ENCODE measurements around the gene CERKL.

The CERKL gene

DNA sequence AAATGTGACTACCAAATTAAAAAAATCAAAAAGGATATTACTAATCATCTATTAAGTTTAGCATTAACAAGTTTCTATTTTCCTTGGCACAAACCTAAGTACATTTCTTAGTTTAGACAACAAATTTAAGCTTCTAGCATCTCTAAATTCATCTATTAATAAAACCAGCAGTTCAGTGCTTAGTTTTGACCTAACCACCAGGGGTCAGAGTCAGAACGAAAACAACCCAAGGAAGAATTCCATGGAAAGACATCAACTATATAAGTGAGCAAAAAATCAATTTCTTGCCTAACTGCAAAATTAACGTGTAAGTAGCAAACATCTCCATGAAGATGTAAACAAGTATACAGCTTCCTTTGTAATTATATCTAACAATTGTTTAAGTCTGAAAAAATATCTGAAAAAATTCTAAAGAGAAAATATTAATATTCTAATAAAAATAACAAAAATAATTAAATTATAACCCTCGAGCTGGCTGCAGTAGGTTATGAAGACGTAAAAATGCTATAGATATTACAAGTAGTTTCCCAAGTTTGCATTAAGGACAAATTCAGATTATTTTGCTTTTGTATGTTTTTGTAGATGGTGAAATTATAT, 83.7 kb downstream of the CERKL start:
- DNase-seq, result no peak

DNA sequence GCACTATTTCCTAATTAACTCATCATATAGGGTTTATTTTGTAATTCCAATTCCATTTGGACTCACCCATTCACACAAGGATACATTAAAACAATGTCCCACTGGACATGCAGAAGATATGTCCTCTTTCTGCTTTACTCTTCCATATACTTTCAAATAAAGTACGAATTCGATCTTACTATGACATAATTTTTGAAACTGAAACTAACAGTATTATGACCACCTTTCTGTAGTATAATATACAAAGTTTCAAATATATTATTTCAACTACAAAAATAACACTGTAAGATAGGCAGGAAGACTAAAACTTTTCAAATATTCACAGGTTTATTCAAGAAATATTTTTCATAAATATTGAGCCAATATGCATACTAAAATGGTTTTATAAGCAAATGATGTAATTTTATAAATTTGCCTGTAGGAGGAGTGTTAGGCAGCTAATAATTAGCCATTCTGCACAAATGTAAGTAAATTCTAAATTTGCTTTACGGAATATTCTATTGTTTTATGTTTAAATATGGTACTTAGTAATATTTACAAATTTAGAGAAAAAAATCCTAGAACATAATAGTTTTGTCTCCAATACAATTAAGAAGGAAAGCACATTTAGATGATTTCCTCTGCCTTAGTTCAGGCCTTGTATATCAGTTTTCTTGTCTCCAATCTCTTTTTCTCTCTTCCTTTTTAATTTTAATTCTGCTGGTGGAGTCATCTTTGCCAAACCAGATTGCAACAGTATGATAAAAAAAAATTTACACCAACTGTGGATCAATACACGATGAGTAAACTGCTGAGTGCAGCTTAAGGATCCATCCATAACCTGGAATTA, 85.9 kb downstream of the CERKL start:
- DNase-seq, result no peak

DNA sequence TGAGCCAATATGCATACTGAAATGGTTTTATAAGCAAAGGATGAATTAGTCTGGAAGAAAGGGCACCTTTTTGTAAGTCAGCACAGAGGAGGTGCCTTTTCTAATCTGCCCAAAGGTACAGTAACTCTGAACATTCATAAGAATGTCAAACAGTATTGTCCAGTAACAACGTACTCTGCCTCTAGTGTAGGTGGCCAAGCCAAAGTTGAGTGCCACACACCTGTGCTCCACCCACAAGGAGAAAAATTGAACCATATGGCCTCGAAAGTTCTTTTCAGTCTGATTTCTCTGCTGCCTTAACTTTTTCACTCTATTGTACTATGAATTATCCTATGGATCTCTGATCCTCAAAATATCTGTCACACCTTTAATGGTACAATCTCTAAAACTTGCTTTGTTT, 86.8 kb downstream of the CERKL start:
- no peak for DNase-seq

DNA sequence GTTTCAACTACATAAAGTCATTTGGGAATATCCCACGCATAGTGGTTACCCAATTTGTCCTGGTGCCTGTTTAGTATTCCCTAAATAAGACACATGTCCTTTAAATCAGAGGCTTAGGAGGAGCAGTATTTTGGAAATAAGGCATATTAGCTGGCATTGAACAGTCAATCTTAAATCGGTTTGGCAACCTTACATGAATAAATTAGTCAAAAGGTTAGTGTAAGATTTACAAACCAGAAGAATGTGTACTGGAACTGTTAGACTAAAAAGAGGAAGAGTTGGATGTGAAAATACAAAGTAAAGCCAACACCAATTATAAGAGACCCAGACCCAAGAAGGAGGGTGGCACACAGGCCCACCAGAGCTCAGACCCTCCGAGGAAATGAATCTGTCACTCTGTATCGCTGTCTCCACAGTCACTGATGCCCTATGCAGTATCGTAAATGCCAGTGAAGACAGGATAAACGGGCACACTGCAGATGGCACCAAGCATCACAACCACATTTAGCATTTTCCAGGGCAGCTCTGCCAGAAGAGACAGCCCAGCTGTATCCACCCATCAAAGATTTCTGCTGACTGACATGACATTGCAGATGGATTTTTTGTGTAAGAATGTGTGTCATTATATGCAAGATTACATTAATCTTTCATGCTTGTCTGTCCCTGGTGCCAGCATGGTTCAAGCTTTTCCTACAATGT, 90.4 kb downstream of the CERKL start:
- DNase-seq, result no peak

DNA sequence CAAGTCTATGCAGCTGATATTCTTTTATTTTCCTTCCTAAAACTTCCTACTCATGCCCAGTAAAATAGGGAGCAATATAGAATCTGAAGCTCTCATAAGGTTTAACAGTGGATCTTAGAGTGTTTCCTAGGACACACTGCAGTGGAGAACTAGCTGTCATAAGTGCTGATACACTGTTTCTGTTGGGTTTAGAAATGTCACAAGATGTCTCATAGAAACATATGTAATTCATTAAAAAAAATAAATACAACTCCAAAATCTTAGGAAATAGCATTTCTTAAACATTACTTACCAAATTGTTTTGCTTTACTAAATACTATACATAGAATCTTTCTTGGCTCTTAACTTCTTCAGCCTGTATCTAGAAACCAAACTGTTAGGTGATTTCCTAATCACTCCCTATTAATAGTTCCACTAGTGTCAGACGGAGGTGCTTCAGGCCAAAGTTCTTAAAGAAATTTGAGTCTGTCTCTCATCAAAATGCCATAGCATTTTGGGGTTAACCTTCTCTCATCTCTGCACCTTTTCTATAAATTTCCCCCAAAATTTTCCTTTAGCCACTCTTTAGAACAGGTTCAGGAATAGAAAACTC, 93.7 kb downstream of the CERKL start:
- no peak for DNase-seq

DNA sequence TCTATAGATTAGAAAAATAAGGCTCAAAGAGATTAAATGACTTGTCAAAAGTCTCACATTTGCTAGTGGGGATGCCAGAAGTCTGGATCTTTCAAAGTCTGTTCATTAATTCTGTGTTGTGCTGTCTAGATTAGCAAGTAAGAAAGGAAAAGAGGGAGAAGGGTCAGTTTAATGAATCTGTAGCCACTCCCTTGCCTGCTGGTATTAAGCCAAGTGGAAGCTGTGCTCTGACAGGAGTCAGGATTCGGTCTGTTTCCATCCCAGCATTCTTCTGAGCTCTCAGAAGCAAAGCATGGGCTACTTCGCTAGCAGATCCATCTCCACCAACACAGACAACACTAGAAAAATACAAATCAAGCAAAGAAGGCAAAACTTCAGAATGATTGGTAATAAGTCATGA, 98.5 kb downstream of the CERKL start:
- DNase-seq, result no peak

DNA sequence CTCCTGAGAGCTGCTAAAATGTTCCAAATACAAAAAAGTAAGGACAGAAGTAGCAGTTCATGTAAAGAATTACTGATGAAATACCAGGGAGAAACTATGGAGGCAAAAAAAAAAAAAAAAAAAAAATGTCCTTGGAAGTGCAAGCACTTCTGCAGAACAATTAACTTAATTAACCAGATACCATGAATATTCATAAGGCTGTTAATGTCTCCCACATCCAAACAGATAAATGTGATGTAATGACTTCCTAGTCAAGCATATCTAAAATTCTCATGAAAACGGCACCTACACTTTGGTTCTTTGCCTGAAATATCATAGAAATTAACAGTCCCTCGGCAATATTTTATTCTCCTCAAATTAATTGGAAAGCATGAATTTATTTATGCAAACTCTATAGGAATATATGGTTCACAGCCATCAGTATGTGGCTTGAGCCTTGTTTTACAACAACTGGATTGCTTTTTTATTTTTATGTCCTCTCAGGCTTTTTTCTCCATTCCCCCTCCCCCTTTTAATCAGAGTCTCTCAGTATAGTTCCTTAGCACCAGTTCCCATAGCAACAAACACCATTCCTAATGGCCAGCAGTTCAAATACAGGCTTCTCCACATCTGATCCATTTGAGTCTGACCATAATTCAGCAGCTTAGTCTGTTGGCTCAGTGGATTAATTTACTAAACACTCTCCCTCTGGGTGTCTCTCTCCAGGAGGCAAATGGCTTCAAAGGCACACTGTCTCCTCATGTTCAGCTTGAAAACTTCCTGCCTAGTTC, 102.7 kb downstream of the CERKL start:
- DNase-seq, result no peak

DNA sequence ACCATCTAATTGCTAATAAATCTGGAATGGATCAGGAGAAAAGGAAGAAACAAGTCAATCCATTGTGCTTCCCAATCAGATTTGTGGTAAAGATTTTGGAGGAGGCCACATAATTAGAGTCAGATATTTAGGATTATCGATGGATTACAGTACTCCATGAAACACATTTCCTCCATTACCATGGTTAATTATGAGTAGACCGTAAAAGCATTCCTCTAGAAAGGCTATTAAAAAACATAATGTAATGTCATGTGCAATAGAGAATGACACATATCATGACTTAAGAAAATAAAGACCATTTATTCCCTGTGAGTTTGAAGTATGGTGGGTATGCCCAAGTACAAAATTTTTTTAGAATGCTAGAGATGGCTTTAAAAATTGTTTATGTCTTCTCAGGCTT, 103.7 kb downstream of the CERKL start:
- DNase-seq, result no peak

DNA sequence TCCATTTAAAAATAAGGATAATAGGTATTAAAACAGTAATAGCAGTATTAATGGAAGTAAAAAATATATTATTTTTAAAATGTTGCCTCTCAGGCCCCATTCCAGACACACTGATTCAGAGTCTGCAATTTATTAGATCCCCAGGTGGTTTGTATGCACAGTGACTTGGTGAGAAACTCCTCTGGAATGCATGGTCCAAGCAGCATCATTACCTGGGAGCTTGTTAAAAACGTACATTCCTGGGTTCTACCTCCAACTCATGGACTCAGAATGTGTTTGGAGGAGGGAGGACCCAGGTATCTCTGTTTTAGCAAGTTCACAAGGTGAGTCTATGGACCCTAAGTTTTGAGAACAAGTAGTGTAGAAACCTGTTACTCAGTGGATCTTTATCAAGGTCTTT, 104.1 kb downstream of the CERKL start:
- no peak for DNase-seq

DNA sequence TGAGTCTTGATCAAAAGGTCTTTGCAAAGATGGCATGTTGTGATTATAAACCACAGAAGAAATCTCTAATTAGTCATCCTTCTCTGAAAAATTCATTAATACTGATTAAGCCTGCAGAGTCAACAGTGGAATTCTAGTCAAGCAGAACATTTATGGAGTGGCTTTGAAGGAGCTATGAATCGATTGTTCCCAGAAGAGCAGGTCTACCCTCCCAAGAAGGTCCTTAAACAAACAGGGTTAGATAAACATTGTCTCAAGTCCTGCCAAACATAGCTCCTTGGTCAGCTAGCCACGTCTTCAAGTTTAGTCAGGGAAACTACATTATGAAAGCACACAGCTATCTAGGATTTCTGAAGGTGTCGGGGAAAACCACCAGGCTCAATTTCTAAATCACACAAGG, 110.8 kb downstream of the CERKL start:
- no peak for DNase-seq

DNA sequence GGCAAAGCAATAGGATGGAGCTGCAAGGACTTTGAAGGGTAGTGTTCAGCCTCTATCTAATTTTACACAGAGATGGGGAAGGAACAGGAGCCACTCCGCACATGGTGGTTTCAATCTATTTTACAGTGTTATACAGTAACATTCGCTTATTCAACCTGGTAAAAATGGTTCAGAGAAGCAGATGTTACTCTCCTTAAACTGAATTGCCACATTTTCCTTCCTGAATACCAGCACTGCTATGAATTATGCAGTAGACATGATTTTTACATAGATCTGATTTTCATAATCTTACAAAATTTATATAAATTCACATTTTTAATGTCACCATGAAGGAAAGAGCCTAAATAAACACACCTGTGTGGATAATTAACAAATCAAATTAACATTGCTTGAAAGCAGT, 114.7 kb downstream of the CERKL start:
- DNase-seq, result no peak

DNA sequence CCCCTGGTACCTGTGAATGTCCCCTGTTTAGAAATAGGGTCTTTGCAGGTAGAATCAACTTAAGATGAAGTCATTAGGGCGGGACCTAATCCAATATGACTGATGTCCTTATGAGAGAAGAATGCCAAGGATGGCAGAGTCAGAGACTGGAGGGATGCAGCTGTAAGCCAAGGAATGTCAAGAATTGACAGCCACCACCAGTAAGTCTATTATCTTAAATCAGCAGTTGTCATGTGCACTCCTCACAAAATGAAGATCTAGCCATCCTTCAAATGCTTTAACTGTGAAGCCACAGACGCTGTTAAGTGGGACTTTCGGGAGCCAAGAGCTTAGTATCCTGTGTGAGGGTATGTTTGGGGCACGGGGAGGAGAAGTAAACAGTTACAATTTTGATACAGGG, 116.5 kb downstream of the CERKL start:
- DNase-seq, result no peak

DNA sequence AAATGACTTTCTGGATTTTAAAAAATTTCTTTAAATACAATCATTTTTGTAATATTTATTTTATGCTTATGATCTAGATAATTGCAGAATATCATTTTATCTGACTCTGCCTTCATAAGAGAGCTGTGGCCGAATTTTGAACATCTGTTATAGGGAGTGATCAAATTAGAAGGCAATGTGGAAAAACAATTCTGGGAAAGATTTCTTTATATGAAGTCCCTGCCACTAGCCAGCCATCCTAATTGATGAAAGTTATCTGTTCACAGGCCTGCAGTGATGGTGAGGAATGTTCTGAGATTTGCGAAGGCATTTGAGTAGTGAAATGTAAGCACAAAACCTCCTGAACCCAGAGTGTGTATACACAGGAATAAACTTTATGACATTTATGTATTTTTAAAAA, 120.2 kb downstream of the CERKL start:
- DNase-seq, result no peak

DNA sequence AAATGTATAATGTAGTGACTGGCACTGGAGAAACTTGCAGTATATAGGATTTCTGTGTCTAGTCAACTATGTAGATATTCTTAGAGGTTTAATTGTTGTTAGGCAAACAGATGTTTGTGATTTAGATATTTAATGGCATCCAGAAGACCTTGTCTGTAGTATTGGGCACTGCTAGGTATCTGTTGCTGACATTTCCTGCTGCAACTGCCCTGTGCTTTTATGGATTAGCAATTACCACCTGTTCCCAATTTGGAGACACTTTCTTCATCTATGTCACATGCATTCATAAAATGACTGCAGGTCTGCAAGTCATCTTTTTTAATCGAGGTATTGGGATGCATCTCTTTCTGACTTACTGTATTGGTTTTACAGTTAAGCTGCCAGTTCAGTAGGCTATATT, 128.5 kb downstream of the CERKL start:
- no peak for DNase-seq

DNA sequence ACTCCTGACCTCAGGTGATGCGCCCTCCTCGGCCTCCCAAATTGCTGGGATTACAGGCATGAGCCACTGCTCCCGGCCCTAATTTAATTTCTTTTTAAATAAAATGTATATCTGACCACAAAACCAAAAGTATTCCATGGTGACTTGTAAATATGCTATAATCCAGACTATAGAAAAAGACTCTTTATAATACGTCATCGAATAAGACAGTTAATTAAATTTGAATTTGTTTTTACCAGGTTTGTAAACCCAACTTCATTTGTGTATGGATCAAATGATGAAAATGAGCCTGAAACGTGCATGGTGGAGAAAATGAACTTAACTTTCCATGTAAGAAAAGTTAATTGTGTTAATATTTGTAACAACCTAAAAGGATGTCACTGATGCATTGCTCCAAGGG, 129.8 kb downstream of the CERKL start:
- no peak for DNase-seq

DNA sequence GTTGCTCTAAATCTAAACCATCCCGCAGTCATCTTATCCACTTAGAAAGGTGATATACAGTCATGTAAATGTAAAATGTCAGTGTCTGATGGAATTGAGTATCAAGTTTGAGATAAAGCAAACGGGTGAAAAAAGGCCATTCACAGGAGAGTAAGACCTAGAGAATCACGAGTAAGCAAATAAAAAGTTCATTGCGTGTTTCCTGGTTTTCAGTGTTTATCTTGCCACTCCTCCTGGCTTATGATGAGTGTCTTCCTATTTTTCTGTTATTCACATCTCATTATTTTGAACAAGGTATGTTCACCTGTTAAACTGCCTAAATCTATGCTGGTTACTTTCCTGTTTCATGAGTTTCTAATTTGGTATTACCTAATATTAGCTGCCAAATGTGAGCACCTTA, 130.9 kb downstream of the CERKL start:
- DNase-seq, result no peak

DNA sequence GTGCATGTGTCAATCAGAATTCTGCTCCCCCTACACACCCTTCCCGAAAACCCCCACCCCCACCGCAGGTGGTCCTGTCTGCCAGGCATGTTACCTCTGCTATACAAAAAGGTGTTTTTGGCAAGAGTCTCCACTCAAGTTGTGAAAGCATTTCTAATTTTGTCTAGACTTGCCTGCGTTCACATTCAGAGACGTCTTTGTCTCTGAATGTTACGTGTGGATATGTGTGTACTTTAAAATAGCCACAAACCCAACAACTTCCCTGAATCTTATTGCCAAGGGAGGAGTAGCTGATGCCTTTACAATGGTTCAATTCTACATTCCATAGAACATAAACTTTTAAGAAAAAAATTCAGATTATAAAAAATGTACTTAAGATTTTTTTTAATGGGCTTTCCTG, 133.1 kb downstream of the CERKL start:
- no peak for DNase-seq

DNA sequence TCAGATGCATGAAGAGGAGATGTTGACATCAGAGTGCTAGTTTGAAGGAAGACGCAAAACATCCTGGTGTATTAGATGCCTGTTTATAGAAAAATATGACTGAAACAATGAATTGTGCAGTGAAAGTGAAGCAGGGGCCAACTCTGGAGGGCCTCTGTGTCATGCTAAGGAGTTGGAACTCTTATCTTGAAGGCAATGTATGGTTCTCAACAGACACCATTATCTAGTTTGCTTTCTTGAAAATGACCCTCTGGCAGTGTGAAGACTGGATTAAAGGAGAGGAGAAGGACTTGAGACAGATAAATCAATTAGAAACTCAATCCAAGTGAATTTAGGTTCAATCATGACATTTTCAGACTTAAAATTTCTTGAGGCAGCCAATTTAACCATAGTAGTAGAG, 136.7 kb downstream of the CERKL start:
- DNase-seq, result no peak

DNA sequence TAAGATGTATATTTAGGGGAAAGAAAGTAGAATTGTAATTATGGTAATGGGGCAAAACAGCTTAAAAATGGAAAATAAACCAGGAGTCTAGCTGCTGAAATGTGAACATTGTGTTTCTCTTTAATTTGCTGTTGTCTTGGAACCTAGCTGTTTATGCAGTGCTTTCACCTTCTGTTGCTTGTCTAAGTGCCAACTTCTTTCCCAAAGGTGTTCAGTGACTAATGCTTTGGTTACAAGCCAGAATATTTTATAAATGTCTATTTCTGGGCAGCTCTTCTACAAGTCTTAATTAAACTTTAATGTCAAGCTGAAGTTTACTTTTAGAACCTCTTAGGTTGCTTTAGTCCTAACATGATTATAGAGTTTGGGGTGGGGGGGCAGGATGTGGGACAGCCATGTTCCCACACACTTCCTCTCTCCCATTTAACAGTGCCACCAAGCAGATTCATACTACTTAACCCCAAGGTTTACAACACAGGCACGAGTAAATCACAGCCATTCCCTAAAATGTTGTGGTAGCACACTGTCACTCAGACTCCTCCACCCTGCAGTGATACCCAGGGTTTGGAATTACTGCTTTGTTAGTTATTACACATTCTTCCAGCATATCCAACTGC, 139.1 kb downstream of the CERKL start:
- peak; percentile 1 for DNase-seq

DNA sequence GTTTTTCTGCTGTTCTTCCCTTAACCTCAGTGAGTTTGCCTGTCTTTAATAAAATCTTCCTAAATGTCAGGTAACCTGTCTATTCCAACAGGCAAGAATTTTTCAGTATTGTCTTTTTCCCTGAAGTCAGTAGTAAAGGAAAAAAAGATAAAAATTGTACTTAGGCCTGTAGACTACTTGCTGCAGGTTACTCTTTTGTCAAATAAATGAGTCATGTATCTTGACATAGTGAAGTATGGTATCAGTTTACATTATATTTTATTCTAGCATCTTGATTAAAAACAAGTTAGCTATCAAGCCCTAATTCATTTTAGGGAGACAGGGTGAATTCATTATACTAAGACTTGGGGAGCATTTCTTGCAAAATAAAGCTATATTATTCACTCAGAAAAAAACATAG, 139.9 kb downstream of the CERKL start:
- no peak for DNase-seq

DNA sequence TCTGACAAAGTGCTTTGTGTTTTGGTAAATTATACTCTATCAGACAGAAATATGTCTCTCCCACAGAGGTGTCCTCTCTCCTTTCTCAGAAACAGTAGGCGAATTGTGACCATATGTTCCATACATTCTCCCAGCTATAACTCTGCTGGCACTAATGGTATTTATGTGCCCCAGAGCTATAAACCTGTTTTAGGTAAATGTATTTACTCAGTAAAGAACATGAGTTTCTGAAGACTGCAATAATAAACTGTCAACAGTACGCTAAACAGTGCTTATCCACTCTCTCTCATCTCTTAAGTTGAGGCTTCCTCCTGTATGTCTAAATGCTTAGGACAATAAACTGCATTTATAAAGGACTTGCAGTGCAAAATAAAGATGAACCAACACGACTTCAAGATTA, 141.2 kb downstream of the CERKL start:
- DNase-seq, result no peak

DNA sequence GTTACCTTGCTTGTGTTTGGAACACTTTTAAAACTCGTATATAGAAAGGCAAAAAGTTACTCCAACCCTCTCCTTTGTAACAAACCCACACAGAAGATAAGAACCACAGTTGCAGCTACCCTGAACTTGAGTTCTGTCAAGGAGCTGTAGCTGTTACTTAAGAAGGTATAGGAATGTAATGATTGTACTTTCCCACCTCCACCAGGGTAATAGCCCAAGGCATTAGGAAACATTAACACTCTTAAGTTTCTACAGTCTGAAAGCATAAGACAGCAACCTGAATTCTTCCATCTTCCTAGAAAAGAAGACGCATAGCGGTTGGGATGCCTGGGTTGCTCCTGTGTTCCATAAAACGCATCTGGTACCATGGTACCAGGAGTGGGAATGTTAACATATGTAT, 156.7 kb downstream of the CERKL start:
- no peak for DNase-seq

DNA sequence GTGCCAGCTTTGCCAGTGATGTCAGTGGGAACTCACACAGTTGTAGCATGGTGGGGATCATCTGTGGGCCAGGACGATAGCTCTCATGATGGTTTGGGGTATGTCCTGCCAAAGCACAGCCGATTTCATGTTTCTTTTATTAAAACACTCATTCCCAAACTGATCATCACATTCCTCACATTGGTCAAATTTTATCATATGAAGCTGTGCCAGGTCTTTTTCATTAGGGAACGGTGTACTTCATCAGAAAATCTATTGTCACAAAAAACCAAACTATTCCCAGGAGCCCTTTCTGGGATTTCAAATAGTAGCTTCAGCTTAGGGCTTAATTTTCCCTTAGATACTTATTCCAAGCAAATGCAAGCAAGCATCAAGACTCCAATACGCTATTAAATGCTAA, 157.7 kb downstream of the CERKL start:
- DNase-seq, result no peak

All from activated CD4-positive, alpha-beta T cell treated with anti-CD3 and anti-CD28 coated beads, Interleukin-10, Interleukin-2, amounts not matched to agents 100 ng/mL and 50 ng/mL, durations not matched to agents 16 hours and 8 hours (primary cell).